Right lobe of liver (tissue), 4 donors: ENCODE data around the gene HOXD10.
A peak's percentile ranks its signal among the peaks of the same experiment; 100 is the strongest.

Experiments used
- CTCF ChIP-seq, 4 donors: fragments of 200-600 bp in 3 of 4; fragments of 450-650 bp in 1 of 4; IDR thresholded peaks; one replicate each; pipeline versions ENCODE4 v1.5.1 to v1.8.0; 2016 to 2022; ENCODE audit warnings: antibody characterized with exemption in 4 of 4, mild to moderate bottlenecking in 2 of 4
- POLR2A ChIP-seq: fragments of 450-650 bp; IDR thresholded peaks from one replicate; pipeline ENCODE4 v1.6.1; 2017; ENCODE audit warnings: antibody characterized with exemption, mild to moderate bottlenecking
- donor health status: DM: no; HTN: no; CAD: no.
- donor health status: DM: no; HTN: no; CAD: no.
- donor health status: DM: no; HTN: yes; CAD: no.

DNA sequence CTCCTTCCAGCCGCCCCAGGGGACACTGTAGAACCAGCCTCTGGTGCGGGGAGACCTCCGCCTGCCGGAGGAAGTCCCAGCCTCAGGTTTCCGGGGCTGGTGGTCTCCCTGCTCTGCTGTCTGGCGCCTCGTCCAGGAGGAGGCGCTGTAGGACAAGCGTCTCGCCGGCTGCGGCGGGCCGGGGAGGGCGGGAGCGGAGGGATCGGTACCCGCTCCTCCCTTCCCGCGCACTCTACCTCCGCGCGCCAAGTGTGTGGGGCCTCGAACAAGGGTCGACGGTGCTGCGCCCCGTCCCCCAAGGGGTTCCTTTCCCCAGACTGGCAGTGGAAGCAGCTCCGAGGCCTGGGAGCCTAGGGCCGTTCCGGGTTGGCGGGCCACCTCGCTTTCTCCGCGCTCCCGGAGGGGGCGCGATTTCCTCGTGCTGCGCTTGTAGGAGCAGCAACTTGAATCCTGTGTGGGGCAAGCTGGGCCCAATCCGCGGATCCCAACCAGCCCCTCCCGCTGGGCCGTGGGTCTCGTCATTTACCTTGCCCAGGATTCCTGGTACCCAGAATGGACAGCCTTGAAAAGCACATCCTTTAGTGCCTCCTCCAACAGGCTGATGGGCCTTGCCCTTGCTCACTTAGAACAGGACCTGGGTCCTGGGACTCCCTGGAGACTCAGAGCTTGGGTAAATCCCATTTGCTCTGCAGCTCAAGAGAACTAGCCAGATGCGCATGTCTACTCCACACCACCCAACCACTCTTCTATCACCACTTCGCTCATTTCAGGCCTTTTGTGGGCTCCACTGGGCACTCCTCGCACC is 24.1 kb downstream of the HOXD10 start:
- peak; percentile 76 to 94 (median 94) for TF ChIP-seq CTCF (IDR thresholded peaks at IDR 0.05)
- no peak for TF ChIP-seq POLR2A
